Fibroblast of lung (primary cell): ENCODE results near the gene PRSS48. TPM values are rescaled to one million over a fixed set of nuclear protein-coding genes. Genes with fewer than 3 reads are reported as not detected.

Experiments
- DNase-seq, 2 donors: peaks; one replicate each; pipeline versions ENCODE4 v3.0.0 to v3.0.0-alpha.2; 2010; ENCODE audit warnings: low read depth in 2 of 2
- H2AFZ ChIP-seq: 2 replicates; pipeline ENCODE4 v1.5.1; 2012; ENCODE audit warnings: low read length, control low read depth, inconsistent platforms
- H3K27ac ChIP-seq: 2 replicates; pipeline ENCODE4 v1.5.1; 2011; ENCODE audit warnings: low read length, control low read depth; ENCODE audit not compliant: insufficient read depth
- H3K27me3 ChIP-seq: 2 replicates; pipeline ENCODE4 v1.5.1; 2011; ENCODE audit warnings: mild to moderate bottlenecking, low read length; ENCODE audit not compliant: control insufficient read depth, insufficient read depth
- H3K36me3 ChIP-seq: 2 replicates; pipeline ENCODE4 v1.5.1; 2011; ENCODE audit warnings: low read length; ENCODE audit not compliant: control insufficient read depth, insufficient read depth
- H3K4me1 ChIP-seq: 2 replicates; pipeline ENCODE4 v1.5.1; 2011; ENCODE audit warnings: low read length; ENCODE audit not compliant: control insufficient read depth, insufficient read depth; ENCODE audit errors: extremely low read depth
- H3K4me2 ChIP-seq: 2 replicates; pipeline ENCODE4 v1.5.1; 2011; ENCODE audit warnings: low read length, control low read depth; ENCODE audit not compliant: insufficient read depth; ENCODE audit errors: extremely low read depth
- H3K4me3 ChIP-seq, 4 experiments: fragments of 200-600 bp in 1 of 4; sonication (generic) in 1 of 4; replicated peaks in 1 of 4; 2 replicates each; pipeline ENCODE4 v1.5.1; 2011 to 2016; ENCODE audit warnings: low read length in 4 of 4, low read depth in 3 of 4, mild to moderate bottlenecking in 3 of 4, control low read depth in 2 of 4, inconsistent platforms in 1 of 4, mixed read lengths in 1 of 4; ENCODE audit not compliant: insufficient read depth in 1 of 4; ENCODE audit errors: control extremely low read depth in 1 of 4
- H3K79me2 ChIP-seq: 2 replicates; pipeline ENCODE4 v1.5.1; 2012; ENCODE audit warnings: mild to moderate bottlenecking, low read length, inconsistent platforms; ENCODE audit not compliant: control insufficient read depth, insufficient read depth
- H3K9ac ChIP-seq: 2 replicates; pipeline ENCODE4 v1.5.1; 2011; ENCODE audit warnings: mild to moderate bottlenecking, low read length, control low read depth; ENCODE audit not compliant: insufficient read depth
- H3K9me3 ChIP-seq: 2 replicates; pipeline ENCODE4 v1.5.1; 2012; ENCODE audit warnings: low read depth, low read length; ENCODE audit not compliant: control insufficient read depth, insufficient read depth
- H4K20me1 ChIP-seq: 2 replicates; pipeline ENCODE4 v1.5.1; 2011; ENCODE audit warnings: low read length; ENCODE audit not compliant: control insufficient read depth, insufficient read depth; ENCODE audit errors: extremely low read depth
- EZH2 ChIP-seq: IDR thresholded peaks from 2 replicates; pipeline ENCODE4 v1.5.1; 2012; ENCODE audit warnings: low read length, control low read depth, mild to moderate bottlenecking; ENCODE audit errors: missing control alignments
- polyA plus RNA-seq, 2 donors: library from polyadenylated mRNA; depleted of rRNA in 1 of 2; stranded (reverse) in 1 of 2; unstranded in 1 of 2; fragments of >200 nt; gene quantifications; 2 replicates each; pipeline ENCODE4 v1.2.1, GENCODE V29; 2011 to 2012; ENCODE audit warnings: missing spikeins in 1 of 2
- total RNA-seq: library from RNA; depleted of rRNA; stranded (reverse); fragments of >200 nt; gene quantifications from 2 replicates; pipeline ENCODE4 v1.2.1, GENCODE V29; 2014
- TF ChIP-seq, protein P1 (sequence below), 2 donors: IDR thresholded peaks in 1 of 2; conservative IDR thresholded peaks in 1 of 2; 1 replicate in 1 of 2; 2 replicates in 1 of 2; pipeline ENCODE4 v1.5.1; 2011 to 2012; ENCODE audit warnings: low read length in 2 of 2, control low read depth in 1 of 2, inconsistent platforms in 1 of 2, low read depth in 1 of 2, mild to moderate bottlenecking in 1 of 2

PRSS48 gene
- total and polyA plus RNA-seq, 2 donors (not counting 1 experiment from before 2014, with no cell fraction given) = not detected

DNA sequence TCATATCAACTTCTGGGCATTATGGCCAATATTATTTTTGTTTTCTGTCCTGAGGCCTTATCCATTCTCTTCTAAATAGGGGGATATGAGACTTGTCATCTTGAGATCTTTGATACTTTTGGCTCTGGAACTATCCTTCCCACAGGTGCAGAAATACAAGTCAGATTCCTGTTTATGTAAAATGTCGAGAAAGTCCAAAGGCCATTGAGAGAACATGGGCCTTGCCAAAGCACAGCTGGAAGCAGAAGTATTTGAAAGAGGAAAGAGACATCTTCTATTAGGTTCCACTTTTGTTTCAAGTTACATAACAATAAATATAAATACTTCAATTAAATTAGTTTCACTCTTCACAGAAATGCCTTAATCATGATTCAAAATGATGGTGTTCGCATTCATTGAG, 20.8 kb upstream of the PRSS48 start:
- no peak for DNase-seq
- H2AFZ ChIP-seq = no peak overlapping the region
- H3K9me3 ChIP-seq = no peaks in the 10 kb centered on the region
- no peak overlapping the region for H3K4me2 ChIP-seq
- no peaks in the 10 kb centered on the region for H3K27me3 ChIP-seq
- no peak overlapping the region for H3K4me3 ChIP-seq
- no peaks in the 10 kb centered on the region for H3K36me3 ChIP-seq
- no peaks in the 10 kb centered on the region for H4K20me1 ChIP-seq
- H3K9ac ChIP-seq = no peak overlapping the region
- no peaks in the 10 kb centered on the region for H3K79me2 ChIP-seq
- H3K4me1 ChIP-seq = no peaks in the 10 kb centered on the region
- no peak for TF ChIP-seq EZH2
- TF ChIP-seq, protein P1, sequence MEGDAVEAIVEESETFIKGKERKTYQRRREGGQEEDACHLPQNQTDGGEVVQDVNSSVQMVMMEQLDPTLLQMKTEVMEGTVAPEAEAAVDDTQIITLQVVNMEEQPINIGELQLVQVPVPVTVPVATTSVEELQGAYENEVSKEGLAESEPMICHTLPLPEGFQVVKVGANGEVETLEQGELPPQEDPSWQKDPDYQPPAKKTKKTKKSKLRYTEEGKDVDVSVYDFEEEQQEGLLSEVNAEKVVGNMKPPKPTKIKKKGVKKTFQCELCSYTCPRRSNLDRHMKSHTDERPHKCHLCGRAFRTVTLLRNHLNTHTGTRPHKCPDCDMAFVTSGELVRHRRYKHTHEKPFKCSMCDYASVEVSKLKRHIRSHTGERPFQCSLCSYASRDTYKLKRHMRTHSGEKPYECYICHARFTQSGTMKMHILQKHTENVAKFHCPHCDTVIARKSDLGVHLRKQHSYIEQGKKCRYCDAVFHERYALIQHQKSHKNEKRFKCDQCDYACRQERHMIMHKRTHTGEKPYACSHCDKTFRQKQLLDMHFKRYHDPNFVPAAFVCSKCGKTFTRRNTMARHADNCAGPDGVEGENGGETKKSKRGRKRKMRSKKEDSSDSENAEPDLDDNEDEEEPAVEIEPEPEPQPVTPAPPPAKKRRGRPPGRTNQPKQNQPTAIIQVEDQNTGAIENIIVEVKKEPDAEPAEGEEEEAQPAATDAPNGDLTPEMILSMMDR (conservative IDR thresholded peaks at IDR 0.05 in 1 of 2, IDR thresholded peaks at IDR 0.05 in 1 of 2; ENCODE audit: low read depth in 1 of 2, low read length in 2 of 2) = no peak
- H3K27ac ChIP-seq = no peak overlapping the region

DNA sequence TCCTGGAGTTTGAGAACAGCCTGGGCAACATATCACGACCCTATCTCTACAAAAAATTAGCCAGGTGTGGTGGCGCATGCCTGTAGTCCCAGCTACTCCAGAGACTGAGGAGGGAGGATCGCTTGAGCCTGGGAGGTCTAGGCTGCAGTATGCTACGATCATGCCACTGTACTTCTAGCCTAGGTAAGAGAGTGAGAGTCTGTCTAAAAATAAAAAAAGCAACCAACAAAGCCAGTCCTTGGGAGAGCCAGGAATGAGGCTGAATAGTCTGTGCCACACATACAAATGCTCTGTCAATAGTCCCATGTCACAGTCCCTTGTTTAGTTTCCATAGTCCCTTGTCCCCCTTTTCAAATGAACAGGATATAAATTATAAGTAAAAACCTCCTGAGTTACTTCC, 19.3 kb upstream of the PRSS48 start:
- H3K4me2 ChIP-seq = no peak overlapping the region
- no peak overlapping the region for H3K4me3 ChIP-seq
- H4K20me1 ChIP-seq = no peaks in the 10 kb centered on the region
- H3K4me1 ChIP-seq = no peaks in the 10 kb centered on the region
- H3K9me3 ChIP-seq = no peaks in the 10 kb centered on the region
- TF ChIP-seq, protein P1 (conservative IDR thresholded peaks at IDR 0.05 in 1 of 2, IDR thresholded peaks at IDR 0.05 in 1 of 2; ENCODE audit: low read depth in 1 of 2, low read length in 2 of 2) = no peak
- TF ChIP-seq EZH2 = no peak
- no peak overlapping the region for H3K27ac ChIP-seq
- H3K9ac ChIP-seq = no peak overlapping the region
- no peaks in the 10 kb centered on the region for H3K79me2 ChIP-seq
- no peaks in the 10 kb centered on the region for H3K27me3 ChIP-seq
- no peak for DNase-seq
- H2AFZ ChIP-seq = no peak overlapping the region
- no peaks in the 10 kb centered on the region for H3K36me3 ChIP-seq

DNA sequence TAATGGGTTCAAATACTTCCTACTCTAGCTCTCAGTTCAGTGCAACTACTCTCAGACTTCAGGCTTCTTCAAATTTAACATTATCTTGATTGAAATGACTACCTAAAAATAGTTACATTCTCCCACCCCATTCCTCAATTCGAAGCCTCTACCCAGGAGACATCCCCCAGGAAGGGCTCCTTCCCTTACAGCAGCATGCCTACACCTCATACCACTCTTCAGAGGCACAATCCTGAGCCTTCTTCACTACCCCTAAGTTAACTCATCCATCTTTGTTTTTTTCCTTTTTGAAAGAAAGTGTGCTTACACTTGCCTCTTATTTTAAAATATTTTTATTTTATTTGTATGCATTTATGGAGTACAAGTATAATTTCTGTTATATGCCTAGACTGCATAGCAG, 17.2 kb upstream of the PRSS48 start:
- DNase-seq = no peak
- no peaks in the 10 kb centered on the region for H4K20me1 ChIP-seq
- TF ChIP-seq, protein P1 (conservative IDR thresholded peaks at IDR 0.05 in 1 of 2, IDR thresholded peaks at IDR 0.05 in 1 of 2; ENCODE audit: low read depth in 1 of 2, low read length in 2 of 2) = no peak
- TF ChIP-seq EZH2 = no peak
- no peak overlapping the region for H3K4me3 ChIP-seq
- no peaks in the 10 kb centered on the region for H3K4me1 ChIP-seq
- H3K9ac ChIP-seq = no peak overlapping the region
- H3K4me2 ChIP-seq = no peak overlapping the region
- H3K27ac ChIP-seq = no peak overlapping the region
- H3K9me3 ChIP-seq = no peaks in the 10 kb centered on the region
- no peaks in the 10 kb centered on the region for H3K79me2 ChIP-seq
- no peaks in the 10 kb centered on the region for H3K27me3 ChIP-seq
- H3K36me3 ChIP-seq = no peaks in the 10 kb centered on the region
- no peak overlapping the region for H2AFZ ChIP-seq
